SK-N-MC (cell line): ENCODE data around the gene PDZD2.

Experiments
- EZH2 ChIP-seq: fragments of 200-600 bp; sonication (generic); IDR thresholded peaks from one replicate; pipeline ENCODE4 v1.6.1; 2017; ENCODE audit warnings: antibody characterized with exemption
- POLR2AphosphoS5 ChIP-seq: IDR thresholded peaks from 2 replicates; pipeline ENCODE4 v1.6.1; 2012; ENCODE audit warnings: mild to moderate bottlenecking, low read depth, low read length, borderline replicate concordance

- TF ChIP-seq POLR2AphosphoS5 = no peak
- TF ChIP-seq EZH2 = no peak
These were observed 109.7 kb downstream of the PDZD2 start for GRCh38 chr5:31748458-31749172.
